SIG-M5 treated with dmso at 0.1 percent for 504 hours (cell line): ENCODE results near the gene DEDD2.

ENCODE experiments used
- DNase-seq: peaks from one replicate; lab custom pipeline; 2025; ENCODE audit not compliant: unreplicated experiment; lab: John Stamatoyannopoulos, UW

DEDD2 gene

GRCh38 chr19:42151782-42152684, 65.4 kb downstream of the DEDD2 start:
- no peak for DNase-seq

DNA sequence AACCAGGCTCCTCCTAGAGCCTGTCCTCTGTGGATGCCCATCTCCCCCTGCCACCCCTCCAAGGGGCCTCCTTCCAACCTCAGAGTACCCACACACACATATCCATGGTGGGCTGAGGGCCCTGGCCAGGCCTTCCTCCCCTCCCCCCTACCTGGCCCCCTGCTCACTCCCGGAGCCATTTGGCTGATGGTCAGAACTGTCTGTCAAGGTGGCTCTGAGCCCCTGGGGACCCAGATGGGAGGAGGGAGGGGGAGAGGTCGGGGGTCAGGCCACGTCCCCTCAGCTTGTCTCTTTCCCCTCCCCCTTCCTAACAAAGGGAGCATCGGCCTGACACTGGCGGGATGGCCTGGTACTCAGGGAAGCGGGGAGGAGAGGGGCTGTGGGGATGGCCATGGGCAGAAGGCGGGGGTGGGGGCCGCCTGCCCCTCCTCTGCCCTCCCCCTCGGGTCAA, 66.5 kb downstream of the DEDD2 start:
- no peak for DNase-seq

- DNase-seq: no peak
These were observed 67.1 kb downstream of the DEDD2 start for GRCh38 chr19:42150364-42150763.

DNA sequence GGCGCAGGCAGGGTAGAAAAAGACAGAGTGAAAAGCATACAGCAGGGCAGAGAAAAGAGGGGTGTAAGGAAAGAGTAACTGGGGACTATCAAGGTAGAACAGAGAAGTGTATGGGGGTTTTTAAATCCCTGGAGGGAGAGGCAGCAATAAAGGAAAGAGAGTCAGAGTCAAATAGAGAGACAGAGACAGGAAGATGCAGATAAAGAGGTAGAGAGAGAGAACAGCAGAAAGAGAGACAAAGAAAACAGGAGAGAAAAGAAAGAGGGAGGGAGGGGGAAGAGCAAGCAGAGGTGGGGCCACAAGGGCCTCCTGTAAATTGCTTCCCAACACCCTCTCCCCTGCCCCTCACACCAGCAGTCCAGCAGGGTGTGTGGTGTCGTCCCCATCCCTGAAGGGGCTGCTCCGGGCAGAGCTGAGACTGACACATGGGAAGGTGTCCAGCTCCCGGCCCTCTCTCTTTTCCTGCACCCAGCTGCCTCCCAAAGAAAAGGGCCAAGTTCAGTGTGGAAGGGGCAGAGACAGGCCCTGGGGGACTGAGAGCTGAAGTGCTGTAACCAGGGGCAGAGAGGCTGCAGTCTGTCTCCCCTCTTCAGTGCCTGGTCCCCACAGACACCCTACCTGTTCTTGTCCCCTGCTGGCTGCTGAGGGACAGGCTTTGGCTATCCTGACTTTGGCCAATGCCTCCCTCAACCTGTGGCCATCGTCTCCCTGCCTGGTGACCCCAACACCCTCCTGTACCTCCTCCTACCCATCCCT, 67.9 kb downstream of the DEDD2 start:
- no peak for DNase-seq
